ENCODE measurements around the gene SH3PXD2B.

The SH3PXD2B gene

GRCh38 chr5:172426086-172426485 lies 28.2 kb downstream of the SH3PXD2B start:
- H3K4me3 Mint-ChIP-seq, result no peak overlapping the region
- no peaks in the 10 kb centered on the region for H3K4me1 Mint-ChIP-seq (ENCODE audit: low read depth)
- no peaks in the 10 kb centered on the region for H3K9me3 Mint-ChIP-seq
- H3K27me3 Mint-ChIP-seq, result peaks cover 17% of the 10 kb centered on the region
- H3K36me3 Mint-ChIP-seq (ENCODE audit: low read depth), result no peaks in the 10 kb centered on the region
- no peak overlapping the region for H3K27ac Mint-ChIP-seq

- Mint-ChIP-seq H3K27ac (no peak overlapping the region), H3K27me3 (peaks cover 17% of the 10 kb centered on the region), H3K4me1 (ENCODE audit: low read depth) (no peaks in the 10 kb centered on the region), H3K4me3 (no peak overlapping the region), H3K9me3 (no peaks in the 10 kb centered on the region), H3K36me3 (ENCODE audit: low read depth) (no peaks in the 10 kb centered on the region)
These were observed 28.9 kb downstream of the SH3PXD2B start for GRCh38 chr5:172425402-172425801.

GRCh38 chr5:172424808-172425207 lies 29.5 kb downstream of the SH3PXD2B start:
- Mint-ChIP-seq H3K4me1 (ENCODE audit: low read depth) (no peaks in the 10 kb centered on the region), H3K36me3 (ENCODE audit: low read depth) (no peaks in the 10 kb centered on the region), H3K9me3 (no peaks in the 10 kb centered on the region), H3K4me3 (no peak overlapping the region), H3K27me3 (peaks cover 17% of the 10 kb centered on the region), H3K27ac (no peak overlapping the region)

- no peaks in the 10 kb centered on the region for H3K4me1 Mint-ChIP-seq (ENCODE audit: low read depth)
These were observed 30.2 kb downstream of the SH3PXD2B start for GRCh38 chr5:172424111-172424490.

GRCh38 chr5:172423379-172424110 lies 30.8 kb downstream of the SH3PXD2B start:
- peaks cover 12% of the 10 kb centered on the region for H3K27me3 Mint-ChIP-seq

More at GRCh38 chr5:172424111-172424490, 30.2 kb downstream of the SH3PXD2B start:
- H3K27me3 Mint-ChIP-seq, result peaks cover 17% of the 10 kb centered on the region
- no peak overlapping the region for H3K4me3 Mint-ChIP-seq
- no peaks in the 10 kb centered on the region for H3K9me3 Mint-ChIP-seq
- no peaks in the 10 kb centered on the region for H3K36me3 Mint-ChIP-seq (ENCODE audit: low read depth)
- no peak overlapping the region for H3K27ac Mint-ChIP-seq

GRCh38 chr5:172422255-172422654 lies 32.1 kb downstream of the SH3PXD2B start:
- no peaks in the 10 kb centered on the region for H3K36me3 Mint-ChIP-seq (ENCODE audit: low read depth)
- peaks cover 9% of the 10 kb centered on the region for H3K27me3 Mint-ChIP-seq
- H3K9me3 Mint-ChIP-seq, result no peaks in the 10 kb centered on the region
- no peak overlapping the region for H3K27ac Mint-ChIP-seq
- no peaks in the 10 kb centered on the region for H3K4me1 Mint-ChIP-seq (ENCODE audit: low read depth)
- no peak overlapping the region for H3K4me3 Mint-ChIP-seq

More at GRCh38 chr5:172423379-172424110, 30.8 kb downstream of the SH3PXD2B start:
- Mint-ChIP-seq H3K4me3 (no peak overlapping the region), H3K36me3 (ENCODE audit: low read depth) (no peaks in the 10 kb centered on the region), H3K9me3 (no peaks in the 10 kb centered on the region), H3K4me1 (ENCODE audit: low read depth) (no peaks in the 10 kb centered on the region), H3K27ac (no peak overlapping the region)

GRCh38 chr5:172421020-172421419 lies 33.3 kb downstream of the SH3PXD2B start:
- Mint-ChIP-seq H3K4me3 (no peak overlapping the region), H3K27me3 (peaks cover 7% of the 10 kb centered on the region), H3K9me3 (no peaks in the 10 kb centered on the region), H3K4me1 (ENCODE audit: low read depth) (no peaks in the 10 kb centered on the region), H3K36me3 (ENCODE audit: low read depth) (no peaks in the 10 kb centered on the region), H3K27ac (no peak overlapping the region)

GRCh38 chr5:172420235-172420939 lies 33.9 kb downstream of the SH3PXD2B start:
- Mint-ChIP-seq H3K9me3 (no peaks in the 10 kb centered on the region), H3K4me1 (ENCODE audit: low read depth) (no peaks in the 10 kb centered on the region), H3K27ac (no peak overlapping the region), H3K27me3 (peaks cover 7% of the 10 kb centered on the region), H3K36me3 (ENCODE audit: low read depth) (no peaks in the 10 kb centered on the region), H3K4me3 (no peak overlapping the region)

- H3K9me3 Mint-ChIP-seq, result no peaks in the 10 kb centered on the region
- H3K4me3 Mint-ChIP-seq, result no peak overlapping the region
- H3K36me3 Mint-ChIP-seq (ENCODE audit: low read depth), result no peaks in the 10 kb centered on the region
- no peaks in the 10 kb centered on the region for H3K4me1 Mint-ChIP-seq (ENCODE audit: low read depth)
- H3K27ac Mint-ChIP-seq, result no peak overlapping the region
- peaks cover 7% of the 10 kb centered on the region for H3K27me3 Mint-ChIP-seq
These were observed 35.2 kb downstream of the SH3PXD2B start for GRCh38 chr5:172418862-172419814.

- Mint-ChIP-seq H3K4me3 (no peak overlapping the region), H3K27me3 (peaks cover 11% of the 10 kb centered on the region), H3K27ac (no peak overlapping the region), H3K9me3 (no peaks in the 10 kb centered on the region), H3K4me1 (ENCODE audit: low read depth) (peaks cover 4% of the 10 kb centered on the region), H3K36me3 (ENCODE audit: low read depth) (no peaks in the 10 kb centered on the region)
These were observed 36.2 kb downstream of the SH3PXD2B start for GRCh38 chr5:172417983-172418630.

- Mint-ChIP-seq H3K27ac (no peak overlapping the region), H3K4me3 (no peak overlapping the region), H3K27me3 (peaks cover 18% of the 10 kb centered on the region), H3K4me1 (ENCODE audit: low read depth) (peaks cover 13% of the 10 kb centered on the region), H3K36me3 (ENCODE audit: low read depth) (no peaks in the 10 kb centered on the region), H3K9me3 (no peaks in the 10 kb centered on the region)
These were observed 37.0 kb downstream of the SH3PXD2B start for GRCh38 chr5:172417130-172417841.

GRCh38 chr5:172415362-172416275 lies 38.7 kb downstream of the SH3PXD2B start:
- no peaks in the 10 kb centered on the region for H3K36me3 Mint-ChIP-seq (ENCODE audit: low read depth)
- no peak overlapping the region for H3K4me3 Mint-ChIP-seq
- H3K27ac Mint-ChIP-seq, result no peak overlapping the region
- peaks cover 29% of the 10 kb centered on the region for H3K4me1 Mint-ChIP-seq (ENCODE audit: low read depth)
- H3K9me3 Mint-ChIP-seq, result no peaks in the 10 kb centered on the region
- peaks cover 22% of the 10 kb centered on the region for H3K27me3 Mint-ChIP-seq
